Ascending aorta (tissue), 2 donors: Measurements from ENCODE around the gene ZBTB9. TPM values are rescaled to one million over a fixed set of nuclear protein-coding genes. Genes with fewer than 3 reads are reported as not detected.

Experiments used
- DNase-seq, 2 donors: peaks; one replicate each; pipeline ENCODE4 v3.0.0-alpha.2; 2019; ENCODE audit warnings: low spot score in 2 of 2
- H3K27ac ChIP-seq, 2 donors: fragments of 200-600 bp; sonication (generic); one replicate each; pipeline ENCODE4 v1.5.1; 2016 to 2017; ENCODE audit warnings: mild to moderate bottlenecking in 1 of 2
- H3K27me3 ChIP-seq: fragments of 200-600 bp; sonication (generic); one replicate; pipeline ENCODE4 v1.5.1; 2017
- H3K36me3 ChIP-seq, 2 donors: fragments of 200-600 bp; sonication (generic); one replicate each; pipeline ENCODE4 v1.5.1; 2016
- H3K4me1 ChIP-seq, 2 donors: fragments of 200-600 bp; sonication (generic); one replicate each; pipeline ENCODE4 v1.5.1; 2016 to 2017; ENCODE audit warnings: mild to moderate bottlenecking in 1 of 2
- H3K4me3 ChIP-seq, 2 donors: fragments of 200-600 bp; sonication (generic); one replicate each; pipeline ENCODE4 v1.5.1; 2016 to 2017; ENCODE audit warnings: mild to moderate bottlenecking in 1 of 2
- H3K9me3 ChIP-seq, 2 donors: fragments of 200-600 bp; sonication (generic); one replicate each; pipeline ENCODE4 v1.5.1; 2016
- intact Hi-C: fragments of 100-400 bp; cut with DNase I; formaldehyde crosslinking; loops from one replicate; pipeline ENCODE4 v1.15.1; 2023
- total RNA-seq: library from RNA; depleted of rRNA; stranded (reverse); fragments of >200 nt; gene quantifications from one replicate; pipeline ENCODE4 v1.1.0, GENCODE V29; 2016
- TF ChIP-seq, protein P1 (sequence below), 3 experiments: fragments of 200-600 bp in 2 of 3; fragments of 450-650 bp in 1 of 3; sonication (generic) in 2 of 3; IDR thresholded peaks; one replicate each; pipeline ENCODE4 v1.5.1; 2016 to 2019; ENCODE audit warnings: antibody characterized with exemption in 3 of 3, mild to moderate bottlenecking in 1 of 3, moderate library complexity in 1 of 3

The ZBTB9 gene
- total RNA-seq, 1 donor from 2014 or later, result 45.8 TPM

DNA sequence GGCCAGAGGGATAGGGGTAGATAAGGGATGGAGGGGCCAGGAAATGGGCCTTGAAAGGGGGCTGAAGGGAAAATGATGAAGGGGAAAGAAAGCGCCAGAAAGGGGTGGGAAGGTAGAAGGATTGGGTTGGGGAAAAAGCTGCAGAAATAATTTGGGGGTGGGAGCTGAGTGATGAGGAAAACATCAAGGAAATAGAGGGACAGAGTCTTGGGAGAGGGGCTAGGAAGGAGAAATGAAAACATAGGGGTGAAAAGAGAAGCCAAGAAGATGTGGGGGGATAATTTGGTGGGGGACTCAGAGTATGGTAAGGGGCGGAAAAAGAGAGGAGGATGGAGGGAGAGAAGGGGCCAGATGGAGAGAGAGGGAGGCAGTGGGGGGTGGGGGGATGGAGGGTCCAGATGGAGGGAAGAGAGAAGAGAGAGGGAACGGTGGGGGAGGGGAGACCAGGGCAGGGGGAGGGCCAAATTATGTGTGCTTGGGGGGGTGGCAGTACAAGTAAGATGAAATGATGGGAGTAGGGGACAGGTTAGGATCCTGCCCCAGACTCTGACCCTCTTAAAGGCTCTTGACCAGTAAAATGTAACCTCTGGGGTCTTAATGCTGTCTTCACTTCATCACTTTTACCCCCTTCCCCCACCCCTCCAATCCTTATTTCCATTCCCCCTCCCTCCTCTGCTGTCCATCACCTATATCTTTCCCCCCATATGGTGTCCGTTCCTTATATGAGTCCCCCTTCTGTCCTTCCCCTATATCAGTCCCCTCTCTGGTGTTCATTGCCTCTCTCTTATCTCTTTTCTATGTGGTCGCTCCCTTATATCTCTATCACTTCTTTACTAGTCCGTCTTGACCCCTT is 33.7 kb upstream of the ZBTB9 start:
- Histone ChIP-seq H3K36me3 (peaks cover 1 to 3% of the 10 kb centered on the region in 2 donors), H3K4me3 (peak overlapping the region; percentile 62 to 77), H3K9me3 (no peaks in the 10 kb centered on the region), H3K27me3 (no peaks in the 10 kb centered on the region), H3K27ac (peak overlapping the region; percentile 95), H3K4me1 (peaks cover 21 to 43% of the 10 kb centered on the region in 2 donors)
- DNase-seq, result no peak
- intact Hi-C loops, result no loop called here
- TF ChIP-seq, protein P1, sequence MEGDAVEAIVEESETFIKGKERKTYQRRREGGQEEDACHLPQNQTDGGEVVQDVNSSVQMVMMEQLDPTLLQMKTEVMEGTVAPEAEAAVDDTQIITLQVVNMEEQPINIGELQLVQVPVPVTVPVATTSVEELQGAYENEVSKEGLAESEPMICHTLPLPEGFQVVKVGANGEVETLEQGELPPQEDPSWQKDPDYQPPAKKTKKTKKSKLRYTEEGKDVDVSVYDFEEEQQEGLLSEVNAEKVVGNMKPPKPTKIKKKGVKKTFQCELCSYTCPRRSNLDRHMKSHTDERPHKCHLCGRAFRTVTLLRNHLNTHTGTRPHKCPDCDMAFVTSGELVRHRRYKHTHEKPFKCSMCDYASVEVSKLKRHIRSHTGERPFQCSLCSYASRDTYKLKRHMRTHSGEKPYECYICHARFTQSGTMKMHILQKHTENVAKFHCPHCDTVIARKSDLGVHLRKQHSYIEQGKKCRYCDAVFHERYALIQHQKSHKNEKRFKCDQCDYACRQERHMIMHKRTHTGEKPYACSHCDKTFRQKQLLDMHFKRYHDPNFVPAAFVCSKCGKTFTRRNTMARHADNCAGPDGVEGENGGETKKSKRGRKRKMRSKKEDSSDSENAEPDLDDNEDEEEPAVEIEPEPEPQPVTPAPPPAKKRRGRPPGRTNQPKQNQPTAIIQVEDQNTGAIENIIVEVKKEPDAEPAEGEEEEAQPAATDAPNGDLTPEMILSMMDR (IDR thresholded peaks at IDR 0.05), result no peak

DNA sequence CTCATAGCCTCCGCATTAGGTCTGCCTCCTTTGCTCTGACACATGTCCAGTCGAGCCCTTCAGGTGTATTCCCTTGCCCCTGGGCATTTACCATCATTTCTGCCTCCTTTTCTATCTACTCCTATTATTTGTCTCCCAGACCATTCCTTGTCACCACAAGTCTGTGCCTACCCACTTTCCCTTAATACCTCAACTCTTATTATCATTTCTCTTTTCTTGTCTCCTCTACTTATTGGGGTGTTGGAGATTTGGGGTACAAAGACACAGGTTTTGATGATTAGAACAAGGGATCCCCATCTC is 33.1 kb upstream of the ZBTB9 start:
- Histone ChIP-seq H3K27me3 (no peaks in the 10 kb centered on the region), H3K4me3 (no peak overlapping the region), H3K27ac (peak overlapping the region; percentile 95), H3K36me3 (no peaks in the 10 kb centered on the region), H3K9me3 (no peaks in the 10 kb centered on the region), H3K4me1 (peaks cover 21 to 41% of the 10 kb centered on the region in 2 donors)
- no peak for DNase-seq
- intact Hi-C loops, result no loop called here
- TF ChIP-seq, protein P1 (IDR thresholded peaks at IDR 0.05), result no peak

DNA sequence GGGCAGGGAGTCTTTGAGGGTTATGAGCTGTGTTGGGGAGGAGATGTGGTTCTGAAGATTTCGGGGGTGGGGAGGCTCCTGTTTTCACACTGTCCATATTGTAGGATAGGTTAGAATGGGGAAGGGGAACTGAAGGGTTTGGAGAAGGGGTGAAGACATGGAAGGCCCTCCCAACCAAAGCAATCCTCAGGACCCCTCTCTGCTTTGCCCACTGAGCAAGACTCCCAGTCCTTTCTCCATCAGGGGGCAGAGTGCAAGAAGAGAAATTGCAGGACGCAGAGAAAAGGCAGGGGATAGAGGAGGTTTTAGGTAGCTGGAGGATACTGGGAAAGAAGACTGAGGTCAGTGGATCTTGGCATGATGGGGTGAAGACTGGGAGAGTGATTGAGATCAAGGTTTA is 30.6 kb upstream of the ZBTB9 start:
- TF ChIP-seq, protein P1 (IDR thresholded peaks at IDR 0.05), result no peak
- no peak for DNase-seq
- Histone ChIP-seq H3K9me3 (no peaks in the 10 kb centered on the region), H3K27me3 (no peaks in the 10 kb centered on the region), H3K4me1 (peaks cover 26 to 32% of the 10 kb centered on the region in 2 donors), H3K27ac (peak overlapping the region; percentile 92 to 95), H3K36me3 (no peaks in the 10 kb centered on the region), H3K4me3 (no peak overlapping the region)
- intact Hi-C loops, result no loop called here

DNA sequence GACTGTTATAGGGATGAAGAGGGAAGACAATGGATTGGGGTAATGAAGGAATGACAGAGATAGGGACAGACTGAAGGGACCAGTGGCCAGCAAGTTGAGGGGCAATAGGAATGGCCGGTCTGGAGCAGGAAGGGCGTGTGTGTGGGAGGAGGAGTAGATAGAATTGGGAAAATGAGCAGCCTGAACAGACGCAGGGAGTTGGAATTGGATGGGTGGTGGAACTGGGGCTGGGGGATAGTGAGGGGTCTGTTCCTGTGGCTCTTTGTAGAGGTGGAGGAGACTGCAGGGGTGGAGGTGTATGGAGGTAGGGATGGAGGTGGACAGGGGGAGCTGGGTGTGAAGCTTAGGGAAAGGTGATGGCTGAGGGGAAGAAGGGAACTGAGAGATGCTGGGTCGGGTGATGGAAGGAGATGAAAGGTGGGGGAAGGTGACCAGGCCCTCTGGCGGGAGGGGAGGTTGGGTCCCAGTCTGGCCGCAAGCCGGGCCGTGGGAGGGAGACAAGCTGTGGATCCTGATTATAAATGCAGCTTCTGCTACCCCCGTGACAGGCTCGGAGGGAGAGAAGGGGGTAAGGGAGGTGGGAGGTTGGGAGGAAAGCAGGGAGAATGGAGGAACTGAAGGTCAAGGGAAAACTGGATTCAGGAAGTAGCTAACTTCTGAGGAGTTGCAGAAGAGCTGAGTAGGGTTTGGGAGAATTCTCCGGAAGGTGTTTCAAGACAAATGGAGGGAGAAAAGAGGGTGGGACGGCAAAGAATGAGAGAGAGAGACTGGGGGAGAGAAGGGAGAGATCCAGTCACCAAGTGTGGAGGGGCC is 29.3 kb upstream of the ZBTB9 start:
- peak overlapping the region; percentile 53 to 79 for H3K4me3 ChIP-seq
- TF ChIP-seq, protein P1 (IDR thresholded peaks at IDR 0.05), result peak in 1 of 3 experiments; percentile 11
- peaks cover 17 to 23% of the 10 kb centered on the region in 2 donors for H3K4me1 ChIP-seq
- no peaks in the 10 kb centered on the region for H3K9me3 ChIP-seq
- peak overlapping the region; percentile 92 to 95 for H3K27ac ChIP-seq
- H3K27me3 ChIP-seq, result no peaks in the 10 kb centered on the region
- intact Hi-C loops, result loop anchor here (1.0 to 5.0 kb wide), 3 partner anchors 14 to 128 kb away; partner anchors contain the start of genes KIFC1, PHF1 and RGL2
- DNase-seq, result no peak
- H3K36me3 ChIP-seq, result no peaks in the 10 kb centered on the region

DNA sequence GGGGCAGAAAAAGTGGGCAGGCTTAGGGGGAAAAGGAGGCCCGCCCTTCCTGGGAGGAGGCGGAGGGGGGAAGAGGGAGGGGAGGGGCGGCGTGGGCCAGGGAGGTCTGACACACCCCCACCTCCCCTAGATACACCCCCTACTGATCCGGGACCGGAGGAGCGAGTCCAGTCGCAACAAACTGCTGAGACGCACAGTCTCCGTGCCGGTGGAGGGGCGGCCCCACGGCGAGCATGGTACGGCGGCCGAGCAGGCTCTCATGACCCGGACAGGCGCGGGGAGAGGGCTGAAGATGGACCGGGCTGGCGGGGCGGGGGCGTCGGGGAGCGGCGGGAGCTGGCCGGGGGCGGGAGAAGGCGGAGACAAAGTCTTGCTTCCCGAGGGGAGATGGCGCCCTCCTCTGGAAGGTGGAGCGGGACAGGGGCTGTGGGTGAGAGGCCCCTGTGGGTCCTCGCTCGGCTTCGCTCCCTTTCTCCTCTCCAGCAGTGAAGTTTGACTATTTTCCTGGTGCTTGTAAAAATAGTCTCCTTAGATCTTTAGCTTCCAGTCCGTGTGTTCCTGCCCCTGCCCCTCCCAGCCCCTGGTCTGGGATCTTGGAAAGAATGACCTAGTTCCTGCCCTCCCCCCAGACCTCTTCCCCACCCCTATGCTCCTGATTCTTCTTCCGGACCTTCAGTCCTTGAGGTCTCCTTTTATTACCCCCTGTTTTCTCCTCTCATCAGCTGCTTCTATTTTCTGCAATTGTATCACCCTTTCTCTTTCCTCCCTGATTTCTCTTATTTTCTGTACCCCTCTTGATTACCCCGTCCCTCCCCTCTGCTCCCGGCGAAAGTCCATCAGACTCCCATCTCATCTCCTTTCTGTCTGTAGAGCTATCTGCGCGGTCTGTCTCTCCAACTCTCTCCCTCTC is 28.5 kb upstream of the ZBTB9 start:
- H3K27me3 ChIP-seq, result no peaks in the 10 kb centered on the region
- DNase-seq, result peak; percentile 56 to 92
- no peaks in the 10 kb centered on the region for H3K36me3 ChIP-seq
- peak overlapping the region; percentile 92 to 95 for H3K27ac ChIP-seq
- peaks cover 17 to 23% of the 10 kb centered on the region in 2 donors for H3K4me1 ChIP-seq
- no peaks in the 10 kb centered on the region for H3K9me3 ChIP-seq
- H3K4me3 ChIP-seq, result peak overlapping the region; percentile 53 to 79
- TF ChIP-seq, protein P1 (IDR thresholded peaks at IDR 0.05), result peak; percentile 27 to 74 (median 63)
- intact Hi-C loops, result loop anchor here (1.0 to 5.0 kb wide), 4 partner anchors 8 to 129 kb away; partner anchors contain the start of genes CUTA, KIFC1, PHF1 and RGL2
